Panc1 (cell line): Measurements from ENCODE around the gene AVPI1. TPM values are rescaled to one million over a fixed set of nuclear protein-coding genes. Genes with fewer than 3 reads are reported as not detected.

Experiments
- ATAC-seq: fragments of 200-7000 bp; cut with Tn5 transposase; 2 replicates; pipeline ENCODE4 v1.9.1; 2020; ENCODE audit warnings: mild to moderate bottlenecking, moderate library complexity
- BruUV-seq: library from RNA; stranded (reverse); fragments of 400-500 nt; replicated peaks from 2 replicates; lab custom pipeline; 2021; lab: Mats Ljungman, UMichigan
- CTCF ChIA-PET: fragments of 300-600 bp; sonication (Branson Sonifier 250); formaldehyde crosslinking; loops from one replicate; lab custom pipeline; 2022; ENCODE audit warnings: antibody characterized with exemption; lab: Charles Lee
- POLR2A ChIA-PET: fragments of 300-600 bp; sonication (Branson Sonifier 250); formaldehyde crosslinking; loops from one replicate; lab custom pipeline; 2022; ENCODE audit warnings: antibody characterized with exemption; lab: Charles Lee
- DNase-seq: peaks from one replicate; pipeline ENCODE4 v3.0.0-alpha.2; 2010; ENCODE audit warnings: low read depth, low spot score
- H3K27ac ChIP-seq: 2 replicates; pipeline ENCODE4 v1.5.1; 2011; ENCODE audit warnings: mild to moderate bottlenecking, low read length, inconsistent platforms
- H3K27me3 ChIP-seq: fragments of 200-500 bp; sonication (Bioruptor generic); 2 replicates; pipeline ENCODE4 v1.6.0; 2014; ENCODE audit warnings: low read length, inconsistent platforms; ENCODE audit not compliant: control insufficient read depth, insufficient read depth
- H3K36me3 ChIP-seq: fragments of 200-500 bp; sonication (Bioruptor generic); 2 replicates; pipeline ENCODE4 v1.5.1; 2014; ENCODE audit warnings: inconsistent platforms, mild to moderate bottlenecking, low read length, moderate library complexity; ENCODE audit not compliant: control insufficient read depth, insufficient read depth
- H3K4me1 ChIP-seq: 2 replicates; pipeline ENCODE4 v1.5.1; 2011; ENCODE audit warnings: inconsistent platforms, mild to moderate bottlenecking, low read length, moderate library complexity; ENCODE audit not compliant: control insufficient read depth, insufficient read depth
- H3K4me3 ChIP-seq, 2 experiments: 2 replicates each; pipeline ENCODE4 v1.5.1; 2011 to 2012; ENCODE audit warnings: low read depth in 2 of 2, low read length in 2 of 2, mild to moderate bottlenecking in 2 of 2, inconsistent platforms in 1 of 2, moderate library complexity in 1 of 2
- H3K9me3 ChIP-seq: fragments of 200-500 bp; sonication (Bioruptor generic); 2 replicates; pipeline ENCODE4 v1.5.1; 2014; ENCODE audit warnings: low read depth, mild to moderate bottlenecking, inconsistent platforms, low read length, moderate library complexity; ENCODE audit not compliant: control insufficient read depth, insufficient read depth
- CTCF ChIP-seq: fragments of 450-650 bp; IDR thresholded peaks from 2 replicates; pipeline ENCODE4 v1.5.1; 2017; ENCODE audit warnings: mild to moderate bottlenecking
- POLR2AphosphoS5 ChIP-seq: IDR thresholded peaks from 2 replicates; pipeline ENCODE4 v1.6.1; 2012; ENCODE audit warnings: mild to moderate bottlenecking, low read depth, low read length, moderate library complexity
- SIN3A ChIP-seq: IDR thresholded peaks from 2 replicates; pipeline ENCODE4 v1.6.1; 2012; ENCODE audit warnings: low read depth, mild to moderate bottlenecking, low read length, moderate library complexity, borderline replicate concordance; ENCODE audit not compliant: insufficient read depth
- TCF7L2 ChIP-seq: IDR thresholded peaks from 2 replicates; pipeline ENCODE4 v1.6.1; 2011; ENCODE audit warnings: mild to moderate bottlenecking, low read depth, low read length, inconsistent platforms
- in situ Hi-C: cut with HindIII; loops from 2 replicates; pipeline ENCODE4 v1.10.0; 2016; ENCODE audit warnings: low sequenced_read_pairs, low pct_unique_long_range_greater_than_20kb
- intact Hi-C: fragments of 100-400 bp; cut with micrococcal nuclease; formaldehyde crosslinking; loops from one replicate; pipeline ENCODE4 v1.10.0; 2022; ENCODE audit not compliant: unreplicated experiment
- total RNA-seq: library from RNA; stranded (reverse); gene quantifications from one replicate; pipeline ENCODE4 v1.2.1, GENCODE V29; 2021; ENCODE audit not compliant: unreplicated experiment
- TF ChIP-seq, protein P1 (sequence below), 2 experiments: IDR thresholded peaks; 2 replicates each; pipeline ENCODE4 v1.6.1; 2011 to 2012; ENCODE audit warnings: low read depth in 2 of 2, control low read depth in 1 of 2, low read length in 1 of 2, mild to moderate bottlenecking in 1 of 2, moderate library complexity in 1 of 2; ENCODE audit not compliant: insufficient read depth in 1 of 2

The AVPI1 gene
- total RNA-seq, 1 experiment from 2014 or later = 8.0 TPM

DNA sequence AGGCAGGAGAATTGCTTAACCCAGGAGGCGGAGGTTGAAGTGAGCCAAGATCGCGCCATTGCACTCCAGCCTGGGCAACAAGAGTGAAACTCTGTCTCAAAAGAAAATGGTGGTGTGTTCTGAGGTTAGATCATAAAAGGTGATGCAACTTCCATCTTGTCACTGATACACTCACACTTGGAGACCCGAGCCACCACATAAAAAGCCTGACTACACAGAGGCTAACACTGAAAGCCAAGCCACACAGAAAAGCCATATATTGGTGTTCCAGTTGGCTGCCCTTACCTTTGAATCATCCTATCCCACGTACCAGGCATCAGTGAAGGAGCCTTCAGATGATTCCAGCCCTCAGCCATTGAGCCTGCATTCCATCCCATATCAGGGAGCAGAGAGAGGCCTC lies 57.8 kb downstream of the AVPI1 start:
- TF ChIP-seq TCF7L2 = no peak
- no peak for TF ChIP-seq CTCF
- no peak for TF ChIP-seq SIN3A
- TF ChIP-seq, protein P1, sequence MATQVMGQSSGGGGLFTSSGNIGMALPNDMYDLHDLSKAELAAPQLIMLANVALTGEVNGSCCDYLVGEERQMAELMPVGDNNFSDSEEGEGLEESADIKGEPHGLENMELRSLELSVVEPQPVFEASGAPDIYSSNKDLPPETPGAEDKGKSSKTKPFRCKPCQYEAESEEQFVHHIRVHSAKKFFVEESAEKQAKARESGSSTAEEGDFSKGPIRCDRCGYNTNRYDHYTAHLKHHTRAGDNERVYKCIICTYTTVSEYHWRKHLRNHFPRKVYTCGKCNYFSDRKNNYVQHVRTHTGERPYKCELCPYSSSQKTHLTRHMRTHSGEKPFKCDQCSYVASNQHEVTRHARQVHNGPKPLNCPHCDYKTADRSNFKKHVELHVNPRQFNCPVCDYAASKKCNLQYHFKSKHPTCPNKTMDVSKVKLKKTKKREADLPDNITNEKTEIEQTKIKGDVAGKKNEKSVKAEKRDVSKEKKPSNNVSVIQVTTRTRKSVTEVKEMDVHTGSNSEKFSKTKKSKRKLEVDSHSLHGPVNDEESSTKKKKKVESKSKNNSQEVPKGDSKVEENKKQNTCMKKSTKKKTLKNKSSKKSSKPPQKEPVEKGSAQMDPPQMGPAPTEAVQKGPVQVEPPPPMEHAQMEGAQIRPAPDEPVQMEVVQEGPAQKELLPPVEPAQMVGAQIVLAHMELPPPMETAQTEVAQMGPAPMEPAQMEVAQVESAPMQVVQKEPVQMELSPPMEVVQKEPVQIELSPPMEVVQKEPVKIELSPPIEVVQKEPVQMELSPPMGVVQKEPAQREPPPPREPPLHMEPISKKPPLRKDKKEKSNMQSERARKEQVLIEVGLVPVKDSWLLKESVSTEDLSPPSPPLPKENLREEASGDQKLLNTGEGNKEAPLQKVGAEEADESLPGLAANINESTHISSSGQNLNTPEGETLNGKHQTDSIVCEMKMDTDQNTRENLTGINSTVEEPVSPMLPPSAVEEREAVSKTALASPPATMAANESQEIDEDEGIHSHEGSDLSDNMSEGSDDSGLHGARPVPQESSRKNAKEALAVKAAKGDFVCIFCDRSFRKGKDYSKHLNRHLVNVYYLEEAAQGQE (IDR thresholded peaks at IDR 0.05; ENCODE audit: insufficient read depth in 1 of 2, low read depth in 2 of 2, low read length in 1 of 2) = no peak
- no peak for TF ChIP-seq POLR2AphosphoS5
- CTCF ChIA-PET = no interaction called here

GRCh38 chr10:97628228-97628627 lies 58.8 kb downstream of the AVPI1 start:
- Histone ChIP-seq H3K4me3 (no peak overlapping the region), H3K27me3 (no peaks in the 10 kb centered on the region), H3K4me1 (peaks cover 3% of the 10 kb centered on the region; the same call in 1 of the 2 replicates), H3K36me3 (no peaks in the 10 kb centered on the region), H3K27ac (no peak overlapping the region), H3K9me3 (no peaks in the 10 kb centered on the region)
- CTCF ChIA-PET = no interaction called here
- no peak for DNase-seq
- TF ChIP-seq CTCF (no peak), TCF7L2 (no peak), POLR2AphosphoS5 (no peak), SIN3A (no peak)
- TF ChIP-seq, protein P1 (IDR thresholded peaks at IDR 0.05; ENCODE audit: insufficient read depth in 1 of 2, low read depth in 2 of 2, low read length in 1 of 2) = no peak
- POLR2A ChIA-PET = no interaction called here
- ATAC-seq = no peak
- in situ Hi-C loops = no loop called here
- BruUV-seq = no TSS peak
- intact Hi-C loops = no loop called here

More for the DNA sequence above, 57.8 kb downstream of the AVPI1 start:
- H3K27me3 ChIP-seq = no peaks in the 10 kb centered on the region
- no peaks in the 10 kb centered on the region for H3K36me3 ChIP-seq
- BruUV-seq = no TSS peak
- intact Hi-C loops = no loop called here
- POLR2A ChIA-PET = no interaction called here
- no peak for DNase-seq
- H3K4me1 ChIP-seq = peaks cover 7% of the 10 kb centered on the region; the same call in 1 of the 2 replicates
- in situ Hi-C loops = no loop called here
- no peak for ATAC-seq
- H3K9me3 ChIP-seq = no peaks in the 10 kb centered on the region
- H3K4me3 ChIP-seq = no peak overlapping the region
- H3K27ac ChIP-seq = no peak overlapping the region
